Gastrocnemius medialis (tissue), 4 donors: Measurements from ENCODE around the gene FNDC3B. TPM values are rescaled to one million over a fixed set of nuclear protein-coding genes. Genes with fewer than 3 reads are reported as not detected.
"Not testable (repeated sequence)": the region's sequence is repeated elsewhere in the genome, so short reads cannot be mapped to it uniquely, and the experiment has no call there.

ENCODE experiments used
- ATAC-seq, 2 donors: fragments of 150-250 bp; one replicate each; pipeline ENCODE4 v1.9.1; 2016
- DNase-seq, 2 donors: peaks; one replicate each; pipeline ENCODE4 v3.0.0-alpha.2; 2019
- H3K27ac ChIP-seq, 4 donors: fragments of 200-600 bp; sonication (generic); 1 replicate in 1 of 4; 2 replicates in 3 of 4; pipeline ENCODE4 v1.5.1; 2016 to 2018; ENCODE audit warnings: mild to moderate bottlenecking in 2 of 4, moderate library complexity in 1 of 4
- H3K27me3 ChIP-seq, 3 donors: fragments of 200-600 bp; sonication (generic) in 2 of 3; 1 replicate in 1 of 3; 2 replicates in 2 of 3; pipeline versions ENCODE4 v1.5.1 to v1.6.0; 2016 to 2019; ENCODE audit warnings: mild to moderate bottlenecking in 1 of 3, moderate library complexity in 1 of 3
- H3K36me3 ChIP-seq, 2 donors: fragments of 200-600 bp; sonication (generic) in 1 of 2; one replicate each; pipeline ENCODE4 v1.5.1; 2017 to 2018
- H3K4me1 ChIP-seq, 2 donors: fragments of 200-600 bp; sonication (generic) in 1 of 2; one replicate each; pipeline ENCODE4 v1.5.1; 2016 to 2017; ENCODE audit warnings: mild to moderate bottlenecking in 2 of 2
- H3K4me3 ChIP-seq, 4 donors: fragments of 200-600 bp; sonication (generic) in 3 of 4; 1 replicate in 1 of 4; 2 replicates in 3 of 4; pipeline ENCODE4 v1.5.1; 2016 to 2019; ENCODE audit warnings: mild to moderate bottlenecking in 2 of 4
- H3K9me3 ChIP-seq, 3 donors: fragments of 200-600 bp; sonication (generic) in 2 of 3; 1 replicate in 1 of 3; 2 replicates in 2 of 3; pipeline ENCODE4 v1.5.1; 2016 to 2019
- POLR2A ChIP-seq, 2 donors: fragments of 450-650 bp; IDR thresholded peaks; one replicate each; pipeline ENCODE4 v1.6.1; 2017; ENCODE audit warnings: antibody characterized with exemption in 2 of 2, mild to moderate bottlenecking in 2 of 2, moderate library complexity in 2 of 2
- in situ Hi-C, 4 donors: fragments of 200-750 bp; cut with MboI; loops; one replicate each; pipeline versions ENCODE4 v1.15.0 to v1.8.0; 2017; ENCODE audit warnings: low sequenced_read_pairs in 4 of 4
- intact Hi-C: fragments of 100-400 bp; cut with DNase I; formaldehyde crosslinking; loops from one replicate; pipeline ENCODE4 v1.15.1; 2023; ENCODE audit warnings: low total_unique reads
- total RNA-seq, 4 donors: library from RNA; depleted of rRNA; stranded (reverse); fragments of >200 nt; gene quantifications; one replicate each; pipeline versions ENCODE4 v1.1.0 to v1.2.3, GENCODE V29; 2016
- TF ChIP-seq, protein P1 (sequence below), 5 experiments: fragments of 450-650 bp in 3 of 5; fragments of 200-600 bp in 2 of 5; sonication (generic) in 2 of 5; IDR thresholded peaks in 4 of 5; conservative IDR thresholded peaks in 1 of 5; 1 replicate in 4 of 5; 2 replicates in 1 of 5; pipeline ENCODE4 v1.5.1; 2016 to 2019; ENCODE audit warnings: antibody characterized with exemption in 5 of 5, mild to moderate bottlenecking in 3 of 5, moderate library complexity in 3 of 5

The FNDC3B gene
- total RNA-seq, 4 donors from 2014 or later: 42.5 to 110 (median 74.2) TPM

DNA sequence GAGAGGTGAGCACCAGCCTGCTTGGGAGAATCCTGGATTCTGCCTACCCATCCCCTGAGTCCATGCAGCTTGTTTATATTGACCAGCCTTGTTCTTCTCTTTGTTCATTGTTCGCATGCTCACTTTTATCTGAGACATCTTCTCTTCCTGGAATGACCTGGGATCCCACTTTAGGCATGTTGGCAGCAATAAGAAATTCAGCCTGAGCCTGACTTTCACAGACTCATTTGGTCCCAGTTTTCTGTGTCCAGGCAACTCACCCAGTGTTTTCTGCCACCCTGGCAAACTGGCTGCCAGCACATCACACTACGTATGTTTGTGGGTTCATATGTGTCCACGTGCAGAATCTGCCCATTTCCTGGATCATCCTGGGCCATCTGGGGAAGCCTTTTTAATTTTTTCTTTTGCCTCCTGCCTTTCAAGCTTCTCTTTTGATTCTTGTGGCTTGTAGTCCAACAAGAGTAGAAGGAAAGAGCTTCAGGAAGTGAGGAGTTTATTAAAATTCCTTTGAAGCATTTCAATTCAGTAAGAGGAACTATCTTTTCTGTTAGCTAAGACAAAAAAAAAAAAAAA lies 199.9 kb downstream of the FNDC3B start:
- Histone ChIP-seq H3K27ac (no peak overlapping the region), H3K27me3 (no peaks in the 10 kb centered on the region), H3K4me3 (no peak overlapping the region), H3K36me3 (no peaks in the 10 kb centered on the region), H3K4me1 (peaks cover 10 to 11% of the 10 kb centered on the region in 2 donors), H3K9me3 (no peaks in the 10 kb centered on the region)
- TF ChIP-seq, protein P1, sequence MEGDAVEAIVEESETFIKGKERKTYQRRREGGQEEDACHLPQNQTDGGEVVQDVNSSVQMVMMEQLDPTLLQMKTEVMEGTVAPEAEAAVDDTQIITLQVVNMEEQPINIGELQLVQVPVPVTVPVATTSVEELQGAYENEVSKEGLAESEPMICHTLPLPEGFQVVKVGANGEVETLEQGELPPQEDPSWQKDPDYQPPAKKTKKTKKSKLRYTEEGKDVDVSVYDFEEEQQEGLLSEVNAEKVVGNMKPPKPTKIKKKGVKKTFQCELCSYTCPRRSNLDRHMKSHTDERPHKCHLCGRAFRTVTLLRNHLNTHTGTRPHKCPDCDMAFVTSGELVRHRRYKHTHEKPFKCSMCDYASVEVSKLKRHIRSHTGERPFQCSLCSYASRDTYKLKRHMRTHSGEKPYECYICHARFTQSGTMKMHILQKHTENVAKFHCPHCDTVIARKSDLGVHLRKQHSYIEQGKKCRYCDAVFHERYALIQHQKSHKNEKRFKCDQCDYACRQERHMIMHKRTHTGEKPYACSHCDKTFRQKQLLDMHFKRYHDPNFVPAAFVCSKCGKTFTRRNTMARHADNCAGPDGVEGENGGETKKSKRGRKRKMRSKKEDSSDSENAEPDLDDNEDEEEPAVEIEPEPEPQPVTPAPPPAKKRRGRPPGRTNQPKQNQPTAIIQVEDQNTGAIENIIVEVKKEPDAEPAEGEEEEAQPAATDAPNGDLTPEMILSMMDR (IDR thresholded peaks at IDR 0.05 in 4 of 5, conservative IDR thresholded peaks at IDR 0.05 in 1 of 5): no peak
- no peak for TF ChIP-seq POLR2A (IDR thresholded peaks at IDR 0.05)
- intact Hi-C loops (loop anchor here (2.0 kb wide), 1 partner anchor 23 kb away; no protein-coding TSS in a partner anchor), in situ Hi-C loops (no loop called here)
- ATAC-seq (no peak), DNase-seq (no peak)

DNA sequence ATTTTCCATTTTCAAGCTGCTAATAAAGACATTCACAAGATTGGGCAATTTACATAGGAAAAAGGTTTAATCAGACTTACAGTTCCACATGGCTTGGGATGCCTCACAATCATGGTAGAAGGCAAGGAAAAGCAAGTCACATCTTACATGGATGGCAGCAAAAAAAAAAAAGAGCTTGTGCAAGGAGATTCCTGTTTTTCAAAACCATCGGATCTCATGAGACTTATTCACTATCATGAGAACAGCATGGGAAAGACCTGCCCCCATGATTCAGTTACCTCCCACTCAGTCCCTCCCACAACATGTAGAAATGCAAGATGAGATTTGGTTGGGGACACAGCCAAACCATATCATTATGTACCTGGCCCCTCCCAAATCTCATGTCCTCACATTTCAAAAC lies 202.0 kb downstream of the FNDC3B start:
- no peaks in the 10 kb centered on the region for H3K27me3 ChIP-seq
- H3K27ac ChIP-seq: no peak overlapping the region
- DNase-seq (no peak), ATAC-seq (no peak)
- in situ Hi-C loops: no loop called here
- H3K4me3 ChIP-seq: no peak overlapping the region
- H3K9me3 ChIP-seq: no peaks in the 10 kb centered on the region
- H3K36me3 ChIP-seq: no peaks in the 10 kb centered on the region
- no peak for TF ChIP-seq POLR2A (IDR thresholded peaks at IDR 0.05)
- TF ChIP-seq, protein P1 (IDR thresholded peaks at IDR 0.05 in 4 of 5, conservative IDR thresholded peaks at IDR 0.05 in 1 of 5): no peak
- intact Hi-C loops: no loop called here
- H3K4me1 ChIP-seq: peaks cover 25 to 28% of the 10 kb centered on the region in 2 donors

DNA sequence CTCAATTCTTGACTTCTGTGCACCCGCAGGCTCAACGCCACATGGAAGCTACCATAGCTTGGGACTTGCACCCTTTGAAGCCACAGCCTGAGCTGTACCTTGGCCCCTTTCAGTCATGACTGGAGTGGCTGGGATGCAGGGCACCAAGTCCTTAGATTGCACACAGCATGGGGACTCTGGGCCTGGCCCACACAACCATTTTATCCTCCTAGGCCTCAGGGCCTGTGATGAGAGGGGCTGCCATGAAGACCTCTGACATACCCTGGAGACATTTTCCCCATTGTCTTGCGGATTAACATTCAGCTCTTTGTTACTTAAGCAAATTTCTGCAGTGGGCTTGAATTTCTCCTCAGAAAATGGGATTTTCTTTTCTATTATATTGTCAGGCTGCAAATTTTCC lies 203.1 kb downstream of the FNDC3B start:
- H3K36me3 ChIP-seq, H3K27me3 ChIP-seq, intact Hi-C loops, DNase-seq, H3K9me3 ChIP-seq, H3K4me3 ChIP-seq, H3K27ac ChIP-seq, in situ Hi-C loops, ATAC-seq: not testable (repeated sequence)
- H3K4me1 ChIP-seq: peaks cover 28 to 32% of the 10 kb centered on the region in 2 donors

DNA sequence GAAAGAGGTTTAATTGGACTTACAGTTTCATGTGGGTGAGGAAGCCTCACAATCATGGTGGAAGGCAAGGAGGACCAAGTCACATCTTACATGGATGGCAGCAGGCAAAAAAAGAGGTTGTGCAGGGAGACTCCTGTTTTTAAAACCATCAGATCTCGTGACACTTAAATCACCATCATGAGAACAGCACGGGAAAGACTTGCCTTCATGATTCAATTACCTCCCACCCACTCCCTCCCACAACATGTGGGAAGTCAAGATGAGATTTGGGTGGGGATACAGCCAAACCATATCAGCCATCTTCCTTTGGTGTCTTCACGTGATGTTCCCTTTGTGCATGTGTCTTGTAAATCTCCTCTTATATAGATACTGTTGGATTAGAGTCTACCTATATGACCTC lies 204.0 kb downstream of the FNDC3B start:
- intact Hi-C loops, H3K9me3 ChIP-seq, DNase-seq, H3K27me3 ChIP-seq, H3K4me3 ChIP-seq, H3K27ac ChIP-seq, ATAC-seq, in situ Hi-C loops, H3K36me3 ChIP-seq: not testable (repeated sequence)
- H3K4me1 ChIP-seq: peaks cover 28 to 32% of the 10 kb centered on the region in 2 donors

DNA sequence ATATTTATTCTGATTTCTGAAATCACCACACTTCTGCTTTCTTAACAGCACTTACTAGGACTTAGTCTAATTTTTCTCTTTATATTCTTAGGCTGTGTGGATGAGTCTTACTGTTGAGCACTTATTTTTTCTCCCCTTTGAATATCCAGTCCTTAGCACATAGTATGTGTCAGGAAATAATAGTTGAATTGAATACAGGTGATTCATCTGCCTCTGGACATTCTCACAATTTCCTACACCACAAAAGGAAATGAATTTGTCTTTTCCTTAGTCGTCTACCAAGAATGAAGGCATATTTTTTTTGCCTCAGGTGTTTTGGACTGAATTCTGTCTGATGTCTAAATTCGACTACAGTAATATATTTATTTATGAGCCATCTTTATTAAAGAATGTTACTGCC lies 204.6 kb downstream of the FNDC3B start:
- in situ Hi-C loops (no loop called here), intact Hi-C loops (no loop called here)
- ATAC-seq (no peak), DNase-seq (no peak)
- Histone ChIP-seq H3K9me3 (no peaks in the 10 kb centered on the region), H3K4me1 (peaks cover 28 to 32% of the 10 kb centered on the region in 2 donors), H3K4me3 (no peak overlapping the region), H3K27me3 (no peaks in the 10 kb centered on the region), H3K36me3 (no peaks in the 10 kb centered on the region), H3K27ac (no peak overlapping the region)
- no peak for TF ChIP-seq POLR2A (IDR thresholded peaks at IDR 0.05)
- TF ChIP-seq, protein P1 (IDR thresholded peaks at IDR 0.05 in 4 of 5, conservative IDR thresholded peaks at IDR 0.05 in 1 of 5): no peak

DNA sequence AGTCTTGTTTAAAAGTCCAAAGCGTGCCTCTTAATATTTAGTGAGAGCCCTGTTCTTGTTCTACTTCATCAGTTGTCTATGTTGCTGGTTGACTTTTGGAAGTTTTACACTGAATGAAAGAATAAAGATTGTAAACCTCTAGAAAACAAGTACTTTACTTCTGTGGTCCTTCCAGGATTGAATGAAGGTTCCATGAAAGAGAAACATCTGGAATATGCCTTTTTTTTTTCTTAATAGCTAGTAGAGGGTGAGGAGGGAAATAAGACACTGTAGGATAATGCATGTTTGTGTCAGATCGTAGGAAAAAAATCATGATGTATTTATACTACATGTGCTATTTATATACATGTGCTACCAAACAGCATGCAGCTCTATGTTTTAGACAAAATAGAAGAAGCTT lies 205.9 kb downstream of the FNDC3B start:
- TF ChIP-seq, protein P1 (IDR thresholded peaks at IDR 0.05 in 4 of 5, conservative IDR thresholded peaks at IDR 0.05 in 1 of 5): no peak
- TF ChIP-seq POLR2A (IDR thresholded peaks at IDR 0.05): no peak
- no peak for DNase-seq
- in situ Hi-C loops: no loop called here
- no peak overlapping the region for H3K4me3 ChIP-seq
- H3K27ac ChIP-seq: no peak overlapping the region
- H3K4me1 ChIP-seq: peaks cover 24 to 32% of the 10 kb centered on the region in 2 donors
- intact Hi-C loops: no loop called here
- no peaks in the 10 kb centered on the region for H3K9me3 ChIP-seq
- H3K36me3 ChIP-seq: no peaks in the 10 kb centered on the region
- no peak for ATAC-seq
- H3K27me3 ChIP-seq: no peaks in the 10 kb centered on the region
